Karpas-422 (cell line): Measurements from ENCODE around the gene CYB5R2. TPM values are rescaled to one million over a fixed set of nuclear protein-coding genes. Genes with fewer than 3 reads are reported as not detected.

Experiments
- DNase-seq: peaks from one replicate; pipeline ENCODE4 v3.0.0-alpha.2; 2015
- H2AFZ ChIP-seq: fragments of 200-600 bp; sonication (generic); 2 replicates; pipeline ENCODE4 v1.6.1; 2014; ENCODE audit warnings: antibody characterized with exemption, low read length, mixed read lengths
- H3K27ac ChIP-seq: fragments of 200-600 bp; sonication (generic); 2 replicates; pipeline ENCODE4 v1.5.1; 2014; ENCODE audit warnings: mild to moderate bottlenecking, low read length, moderate library complexity
- H3K27me3 ChIP-seq: fragments of 200-600 bp; sonication (generic); 2 replicates; pipeline ENCODE4 v1.6.1; 2014; ENCODE audit warnings: low read length, mixed read lengths
- H3K36me3 ChIP-seq: fragments of 200-600 bp; sonication (generic); 2 replicates; pipeline ENCODE4 v1.6.1; 2014; ENCODE audit warnings: low read length, mixed read lengths; ENCODE audit not compliant: insufficient read depth
- H3K4me1 ChIP-seq: fragments of 200-600 bp; sonication (generic); 2 replicates; pipeline ENCODE4 v1.6.1; 2014; ENCODE audit warnings: mild to moderate bottlenecking, low read length, mixed read lengths
- H3K4me2 ChIP-seq: fragments of 200-600 bp; sonication (generic); 2 replicates; pipeline ENCODE4 v1.6.1; 2014; ENCODE audit warnings: low read length, low read depth, mild to moderate bottlenecking; ENCODE audit not compliant: poor library complexity, severe bottlenecking
- H3K4me3 ChIP-seq: fragments of 200-600 bp; sonication (generic); 2 replicates; pipeline ENCODE4 v1.5.1; 2014; ENCODE audit warnings: mild to moderate bottlenecking, antibody characterized with exemption, low read length, mixed read lengths
- H3K79me2 ChIP-seq: fragments of 200-600 bp; sonication (generic); 2 replicates; pipeline ENCODE4 v1.6.1; 2014; ENCODE audit warnings: mild to moderate bottlenecking, low read length, mixed read lengths
- H3K9ac ChIP-seq: fragments of 200-600 bp; sonication (generic); 2 replicates; pipeline ENCODE4 v1.6.0; 2014; ENCODE audit warnings: low read length
- H3K9me2 ChIP-seq: fragments of 200-600 bp; sonication (generic), shearing (Covaris generic); replicated peaks from 2 replicates; pipeline ENCODE4 v1.6.0; 2014; ENCODE audit warnings: mild to moderate bottlenecking, low read length, moderate library complexity; ENCODE audit not compliant: insufficient read depth
- H3K9me3 ChIP-seq: fragments of 300-700, 200-600 bp; sonication (generic); 2 replicates; pipeline ENCODE4 v1.6.1; 2014; ENCODE audit warnings: low read length, mixed read lengths
- H4K20me1 ChIP-seq: fragments of 200-600 bp; sonication (generic); 2 replicates; pipeline ENCODE4 v1.6.1; 2014; ENCODE audit warnings: mild to moderate bottlenecking, antibody characterized with exemption, low read length, low read depth; ENCODE audit not compliant: insufficient read depth
- total RNA-seq: library from RNA; depleted of rRNA; stranded (reverse); fragments of >200 nt; shearing (Covaris generic); gene quantifications from 2 replicates; pipeline ENCODE4 v1.2.3, GENCODE V29; 2014; ENCODE audit warnings: low replicate concordance; rRNA removed

Gene CYB5R2
- not detected in 2 replicates for total RNA-seq

- Histone ChIP-seq H3K4me3 (no peak within 1 kb of the TSS), H3K36me3 (no peaks in the 10 kb centered on the region), H3K4me1 (0 out of 2 replicates have a peak, but pooled peaks cover 2% of the 10 kb centered on the region), H3K9me3 (no peaks in the 10 kb centered on the region), H3K27ac (no peak within 1 kb of the TSS), H3K27me3 (no peaks in the 10 kb centered on the region), H3K79me2 (no peaks in the 10 kb centered on the region), H2AFZ (no peak within 1 kb of the TSS), H3K9me2 (no peaks in the 10 kb centered on the region), H3K4me2 (no peak within 1 kb of the TSS), H3K9ac (no peak within 1 kb of the TSS), H4K20me1 (no peaks in the 10 kb centered on the region)
- no peak for DNase-seq
These were observed at the start of gene CYB5R2 for GRCh38 chr11:7672960-7673723. CYB5R2 (minus strand) TSS chr11:7673500; CDS start chr11:7672825, 675 bp downstream.

- H3K79me2 ChIP-seq, result no peaks in the 10 kb centered on the region
- no peaks in the 10 kb centered on the region for H3K4me1 ChIP-seq
- no peak overlapping the region for H3K27ac ChIP-seq
- H3K4me2 ChIP-seq, result no peak overlapping the region
- no peaks in the 10 kb centered on the region for H4K20me1 ChIP-seq
- H2AFZ ChIP-seq, result no peak overlapping the region
- H3K27me3 ChIP-seq, result no peaks in the 10 kb centered on the region
- H3K4me3 ChIP-seq, result no peak overlapping the region
- no peaks in the 10 kb centered on the region for H3K9me3 ChIP-seq
- no peak overlapping the region for H3K9ac ChIP-seq
- H3K9me2 ChIP-seq, result no peaks in the 10 kb centered on the region
- H3K36me3 ChIP-seq, result no peaks in the 10 kb centered on the region
- DNase-seq, result no peak
These were observed 41.5 kb upstream of the CYB5R2 start for GRCh38 chr11:7714786-7715185.

GRCh38 chr11:7706377-7706776 is 33.1 kb upstream of the CYB5R2 start, which contains the start of gene OVCH2:
OVCH2 (minus strand) TSS chr11:7706477; CDS start chr11:7706394, 83 bp downstream.
- Histone ChIP-seq H3K79me2 (no peaks in the 10 kb centered on the region), H2AFZ (no peak within 1 kb of the TSS), H4K20me1 (no peaks in the 10 kb centered on the region), H3K4me2 (no peak within 1 kb of the TSS), H3K27me3 (no peaks in the 10 kb centered on the region), H3K9me2 (no peaks in the 10 kb centered on the region), H3K9me3 (no peaks in the 10 kb centered on the region), H3K9ac (no peak within 1 kb of the TSS), H3K36me3 (no peaks in the 10 kb centered on the region), H3K4me1 (no peaks in the 10 kb centered on the region), H3K27ac (no peak within 1 kb of the TSS), H3K4me3 (no peak within 1 kb of the TSS)
- no peak for DNase-seq

GRCh38 chr11:7703740-7704139 is 30.4 kb upstream of the CYB5R2 start:
- Histone ChIP-seq H3K79me2 (no peaks in the 10 kb centered on the region), H4K20me1 (no peaks in the 10 kb centered on the region), H3K4me1 (no peaks in the 10 kb centered on the region), H3K4me2 (no peak overlapping the region), H3K4me3 (no peak overlapping the region), H3K9me2 (no peaks in the 10 kb centered on the region), H3K27ac (no peak overlapping the region), H3K9me3 (no peaks in the 10 kb centered on the region), H3K36me3 (no peaks in the 10 kb centered on the region), H3K27me3 (no peaks in the 10 kb centered on the region), H2AFZ (no peak overlapping the region), H3K9ac (no peak overlapping the region)
- DNase-seq, result no peak

- Histone ChIP-seq H3K4me1 (peaks cover 23% of the 10 kb centered on the region), H3K9me3 (no peaks in the 10 kb centered on the region)
These were observed 23.1 kb upstream of the CYB5R2 start for GRCh38 chr11:7696424-7696823.

GRCh38 chr11:7694235-7694634 is 20.9 kb upstream of the CYB5R2 start:
- Histone ChIP-seq H3K4me3 (no peak overlapping the region), H4K20me1 (no peaks in the 10 kb centered on the region), H3K36me3 (no peaks in the 10 kb centered on the region), H3K27ac (no peak overlapping the region), H3K4me2 (no peak overlapping the region), H2AFZ (no peak overlapping the region), H3K9me3 (no peaks in the 10 kb centered on the region), H3K79me2 (no peaks in the 10 kb centered on the region), H3K27me3 (no peaks in the 10 kb centered on the region), H3K9ac (no peak overlapping the region), H3K9me2 (no peaks in the 10 kb centered on the region), H3K4me1 (peaks cover 24% of the 10 kb centered on the region)
- DNase-seq, result no peak

More at GRCh38 chr11:7696424-7696823, 23.1 kb upstream of the CYB5R2 start:
- Histone ChIP-seq H3K27me3 (no peaks in the 10 kb centered on the region), H3K9me2 (no peaks in the 10 kb centered on the region), H3K4me2 (no peak overlapping the region), H3K79me2 (no peaks in the 10 kb centered on the region), H3K4me3 (no peak overlapping the region), H3K9ac (no peak overlapping the region), H3K36me3 (no peaks in the 10 kb centered on the region), H4K20me1 (no peaks in the 10 kb centered on the region), H2AFZ (no peak overlapping the region), H3K27ac (no peak overlapping the region)
- no peak for DNase-seq

- Histone ChIP-seq H3K79me2 (no peaks in the 10 kb centered on the region), H3K27ac (no peak overlapping the region), H3K36me3 (no peaks in the 10 kb centered on the region), H3K9me3 (no peaks in the 10 kb centered on the region), H3K4me2 (peak overlapping the region; percentile 43), H3K9ac (no peak overlapping the region), H3K9me2 (no peaks in the 10 kb centered on the region), H3K4me1 (peaks cover 24% of the 10 kb centered on the region), H2AFZ (no peak overlapping the region), H4K20me1 (no peaks in the 10 kb centered on the region), H3K4me3 (no peak overlapping the region), H3K27me3 (no peaks in the 10 kb centered on the region)
- DNase-seq, result peak; percentile 65
These were observed 19.1 kb upstream of the CYB5R2 start for GRCh38 chr11:7692426-7692825.

- no peak for DNase-seq
- Histone ChIP-seq H3K36me3 (no peaks in the 10 kb centered on the region), H3K9ac (no peak overlapping the region), H3K9me3 (no peaks in the 10 kb centered on the region), H3K79me2 (no peaks in the 10 kb centered on the region), H3K4me1 (peaks cover 24% of the 10 kb centered on the region), H4K20me1 (no peaks in the 10 kb centered on the region), H3K4me3 (no peak overlapping the region), H3K9me2 (no peaks in the 10 kb centered on the region), H2AFZ (no peak overlapping the region), H3K4me2 (peak overlapping the region; percentile 43), H3K27me3 (no peaks in the 10 kb centered on the region), H3K27ac (no peak overlapping the region)
These were observed 18.6 kb upstream of the CYB5R2 start for GRCh38 chr11:7691759-7692350.
